Endothelial cell of hepatic sinusoid (primary cell): Measurements from ENCODE around the gene POLR3GL.

Experiments
- in situ Hi-C: cut with HindIII; loops from 2 replicates; pipeline ENCODE4 v1.10.0; 2017; ENCODE audit warnings: low sequenced_read_pairs

POLR3GL gene

GRCh38 chr1:145947551-145947950 lies 16.9 kb upstream of the POLR3GL start:
- in situ Hi-C loops, result no loop called here

- in situ Hi-C loops, result no loop called here
These were observed 15.3 kb upstream of the POLR3GL start for GRCh38 chr1:145949219-145949618.

- in situ Hi-C loops, result no loop called here
These were observed 13.0 kb upstream of the POLR3GL start for GRCh38 chr1:145951526-145951925.

GRCh38 chr1:145952903-145953302 lies 11.6 kb upstream of the POLR3GL start:
- in situ Hi-C loops, result no loop called here

GRCh38 chr1:145953861-145954260 lies 10.6 kb upstream of the POLR3GL start:
- in situ Hi-C loops, result no loop called here

- in situ Hi-C loops, result no loop called here
These were observed 9.1 kb upstream of the POLR3GL start for GRCh38 chr1:145955436-145955835.

- in situ Hi-C loops, result no loop called here
These were observed 8.1 kb upstream of the POLR3GL start for GRCh38 chr1:145956361-145956760.

- in situ Hi-C loops, result no loop called here
These were observed 7.6 kb upstream of the POLR3GL start for GRCh38 chr1:145956781-145957442.

- in situ Hi-C loops, result no loop called here
These were observed 6.8 kb upstream of the POLR3GL start, which contains the start of gene LIX1L for GRCh38 chr1:145957443-145958319. Gene LIX1L (minus strand): TSS chr1:145958017. CDS start chr1:145957927, 90 bp downstream.

GRCh38 chr1:145958734-145959133 lies 5.8 kb upstream of the POLR3GL start:
- in situ Hi-C loops, result no loop called here

- in situ Hi-C loops, result no loop called here
These were observed 5.2 kb upstream of the POLR3GL start for GRCh38 chr1:145959333-145959732.

GRCh38 chr1:145959957-145960467 lies 4.5 kb upstream of the POLR3GL start:
- in situ Hi-C loops, result loop anchor here (5.0 kb wide), 3 partner anchors 47 to 103 kb away; partner anchors contain the start of gene PIAS3

GRCh38 chr1:145960468-145961108 lies 3.9 kb upstream of the POLR3GL start:
- in situ Hi-C loops, result loop anchor here (5.0 kb wide), 3 partner anchors 47 to 103 kb away; partner anchors contain the start of gene PIAS3

GRCh38 chr1:145961109-145961424 lies 3.4 kb upstream of the POLR3GL start:
- in situ Hi-C loops, result loop anchor here (5.0 kb wide), 3 partner anchors 46 to 104 kb away; partner anchors contain the start of gene PIAS3

GRCh38 chr1:145961425-145962156 lies 2.9 kb upstream of the POLR3GL start:
- in situ Hi-C loops, result loop anchor here (5.0 kb wide), 3 partner anchors 46 to 104 kb away; partner anchors contain the start of gene PIAS3

- in situ Hi-C loops, result loop anchor here (5.0 kb wide), 3 partner anchors 45 to 105 kb away; partner anchors contain the start of gene PIAS3
These were observed 2.1 kb upstream of the POLR3GL start for GRCh38 chr1:145962157-145963102.

GRCh38 chr1:145963265-145964019 lies 1.0 kb upstream of the POLR3GL start:
- in situ Hi-C loops, result loop anchor here (5.0 kb wide), 3 partner anchors 44 to 106 kb away; partner anchors contain the start of gene PIAS3

- in situ Hi-C loops, result no loop called here
These were observed 742 bp downstream of the POLR3GL start for GRCh38 chr1:145965119-145965744.
